ENCODE results near the gene HDAC4. TPM values are rescaled to one million over a fixed set of nuclear protein-coding genes. Genes with fewer than 3 reads are reported as not detected.

HDAC4 gene
- total RNA-seq, 1 donor from 2014 or later, result 44.7 TPM

DNA sequence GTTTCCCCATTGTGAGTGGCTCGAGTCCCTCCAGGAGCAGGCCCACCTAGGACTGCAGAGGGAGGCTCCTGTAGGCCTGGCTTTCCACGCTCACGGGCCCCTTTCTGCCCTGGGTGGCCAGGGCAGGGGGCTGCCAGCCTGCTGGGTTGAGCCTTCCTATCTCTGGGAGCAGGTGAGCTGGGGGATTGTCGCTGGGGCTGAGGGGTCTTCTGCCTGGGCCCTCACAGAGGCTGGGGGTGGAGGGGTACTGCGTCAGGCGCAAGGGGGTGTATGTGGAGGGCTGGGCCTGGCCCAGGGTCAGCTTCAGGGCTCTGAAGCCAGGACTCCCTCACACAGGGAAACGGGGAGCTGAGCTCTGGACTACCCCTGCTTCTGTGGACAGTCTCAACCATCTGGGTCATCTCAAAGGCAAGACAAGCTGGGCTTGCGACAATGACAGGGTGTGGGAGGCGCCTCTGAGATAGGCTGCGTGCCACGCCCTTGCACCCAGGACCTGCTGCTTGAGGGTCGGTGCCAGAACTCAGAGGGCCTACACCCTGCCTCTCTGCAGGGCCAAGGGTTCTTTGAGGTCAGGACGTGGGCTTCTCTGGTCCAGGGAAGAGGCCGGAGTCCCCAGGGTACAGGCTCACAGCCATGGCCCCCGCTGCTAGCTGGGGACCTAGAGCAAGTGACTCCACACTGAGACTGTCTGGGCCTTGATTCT, 346.9 kb downstream of the HDAC4 start:
- H3K9me3 Mint-ChIP-seq, result no peaks in the 10 kb centered on the region
- no peak overlapping the region for H3K27ac Mint-ChIP-seq
- H3K27me3 Mint-ChIP-seq, result no peaks in the 10 kb centered on the region
- no peak for DNase-seq
- H3K4me3 Mint-ChIP-seq, result no peak overlapping the region
- H3K4me1 Mint-ChIP-seq, result no peaks in the 10 kb centered on the region
- intact Hi-C loops (cut with micrococcal nuclease), result no loop called here
- H3K36me3 Mint-ChIP-seq (ENCODE audit: low read depth), result peaks cover 18% of the 10 kb centered on the region

GRCh38 chr2:239052798-239053665, 347.8 kb downstream of the HDAC4 start:
- Mint-ChIP-seq H3K36me3 (ENCODE audit: low read depth) (peaks cover 18% of the 10 kb centered on the region), H3K4me3 (no peak overlapping the region), H3K27ac (no peak overlapping the region), H3K9me3 (no peaks in the 10 kb centered on the region), H3K4me1 (no peaks in the 10 kb centered on the region), H3K27me3 (no peaks in the 10 kb centered on the region)
- intact Hi-C loops (cut with micrococcal nuclease), result no loop called here
- DNase-seq, result no peak

- intact Hi-C loops (cut with micrococcal nuclease), result no loop called here
- peaks cover 18% of the 10 kb centered on the region for H3K36me3 Mint-ChIP-seq (ENCODE audit: low read depth)
- DNase-seq, result no peak
Observed at GRCh38 chr2:239051891-239052445, 348.9 kb downstream of the HDAC4 start.

GRCh38 chr2:239050252-239050649, 350.6 kb downstream of the HDAC4 start:
- H3K27me3 Mint-ChIP-seq, result no peaks in the 10 kb centered on the region
- DNase-seq, result no peak
- intact Hi-C loops (cut with micrococcal nuclease), result no loop called here
- no peak overlapping the region for H3K27ac Mint-ChIP-seq
- no peaks in the 10 kb centered on the region for H3K4me1 Mint-ChIP-seq
- H3K4me3 Mint-ChIP-seq, result no peak overlapping the region
- peaks cover 17% of the 10 kb centered on the region for H3K36me3 Mint-ChIP-seq (ENCODE audit: low read depth)
- H3K9me3 Mint-ChIP-seq, result no peaks in the 10 kb centered on the region

More at GRCh38 chr2:239051891-239052445, 348.9 kb downstream of the HDAC4 start:
- Mint-ChIP-seq H3K4me1 (no peaks in the 10 kb centered on the region), H3K27me3 (no peaks in the 10 kb centered on the region), H3K9me3 (no peaks in the 10 kb centered on the region), H3K4me3 (no peak overlapping the region), H3K27ac (no peak overlapping the region)

GRCh38 chr2:239049421-239050251, 351.2 kb downstream of the HDAC4 start:
- H3K4me1 Mint-ChIP-seq, result no peaks in the 10 kb centered on the region
- intact Hi-C loops (cut with micrococcal nuclease), result no loop called here
- no peaks in the 10 kb centered on the region for H3K9me3 Mint-ChIP-seq
- no peak for DNase-seq
- no peak overlapping the region for H3K4me3 Mint-ChIP-seq
- no peaks in the 10 kb centered on the region for H3K27me3 Mint-ChIP-seq
- H3K27ac Mint-ChIP-seq, result no peak overlapping the region
- H3K36me3 Mint-ChIP-seq (ENCODE audit: low read depth), result peaks cover 13% of the 10 kb centered on the region

DNA sequence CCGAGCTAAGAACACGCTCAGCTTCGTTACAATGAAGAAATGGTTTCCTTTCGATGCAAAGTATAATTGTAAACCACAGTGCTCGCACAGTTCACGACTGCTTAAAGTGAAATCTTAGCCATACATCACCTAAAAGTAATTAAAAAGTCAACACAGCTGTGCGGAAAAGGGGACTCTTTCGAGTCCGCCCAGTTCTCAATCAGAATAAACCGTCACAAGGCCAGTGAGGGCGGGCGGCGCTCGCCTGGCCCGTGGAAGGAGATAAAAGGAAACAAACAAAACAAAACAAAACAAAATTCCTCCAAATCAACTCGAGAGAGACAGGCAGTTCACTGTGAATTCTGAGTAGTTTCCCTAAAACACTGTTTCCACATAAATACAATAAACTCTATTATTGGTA, 352.1 kb downstream of the HDAC4 start:
- H3K4me1 Mint-ChIP-seq, result no peaks in the 10 kb centered on the region
- H3K36me3 Mint-ChIP-seq (ENCODE audit: low read depth), result peaks cover 11% of the 10 kb centered on the region
- DNase-seq, result no peak
- H3K9me3 Mint-ChIP-seq, result no peaks in the 10 kb centered on the region
- no peaks in the 10 kb centered on the region for H3K27me3 Mint-ChIP-seq
- no peak overlapping the region for H3K4me3 Mint-ChIP-seq
- no peak overlapping the region for H3K27ac Mint-ChIP-seq
- intact Hi-C loops (cut with micrococcal nuclease), result no loop called here

DNA sequence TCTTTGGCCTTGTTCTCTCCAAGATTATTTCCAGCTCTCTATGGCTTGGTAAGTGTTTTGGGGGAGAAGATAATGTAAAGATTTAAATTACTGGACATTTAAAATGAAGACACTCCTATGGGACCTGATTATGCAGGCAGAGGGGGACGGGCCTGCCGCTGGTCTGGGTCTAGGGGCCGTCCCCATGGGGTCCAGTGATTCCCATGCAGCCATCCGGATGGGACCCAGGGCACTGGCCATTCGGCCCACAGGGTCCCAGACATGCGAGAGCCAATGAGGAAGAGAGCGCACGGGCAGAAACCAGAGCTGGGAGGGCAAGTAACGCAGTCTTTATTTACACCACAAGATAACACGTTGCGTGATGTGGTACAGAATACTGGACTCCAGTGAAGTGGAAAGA, 353.0 kb downstream of the HDAC4 start:
- no peak overlapping the region for H3K4me3 Mint-ChIP-seq
- intact Hi-C loops (cut with micrococcal nuclease), result no loop called here
- no peaks in the 10 kb centered on the region for H3K4me1 Mint-ChIP-seq
- no peak for DNase-seq
- peaks cover 7% of the 10 kb centered on the region for H3K36me3 Mint-ChIP-seq (ENCODE audit: low read depth)
- no peaks in the 10 kb centered on the region for H3K27me3 Mint-ChIP-seq
- H3K27ac Mint-ChIP-seq, result no peak overlapping the region
- no peaks in the 10 kb centered on the region for H3K9me3 Mint-ChIP-seq

DNA sequence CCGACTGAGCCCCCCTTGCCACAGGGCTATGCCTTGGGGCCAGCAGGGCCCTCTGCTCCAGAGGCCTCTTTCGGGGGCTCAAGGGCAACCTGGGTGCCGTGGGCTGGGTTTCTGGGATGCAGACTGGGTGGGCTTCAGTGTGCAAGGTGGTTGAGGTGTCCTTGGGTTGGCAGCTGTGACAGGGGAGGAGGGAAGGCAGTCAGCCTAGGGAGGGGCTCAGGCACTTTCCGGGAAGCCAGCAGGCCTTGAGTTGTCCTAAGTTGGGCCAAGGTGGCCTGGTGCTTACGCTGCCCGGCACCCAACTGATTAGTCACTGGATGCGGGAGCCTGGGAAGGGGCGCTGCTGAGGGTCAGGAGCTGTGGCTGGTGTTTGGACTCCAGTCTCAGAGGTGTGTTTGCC, 353.4 kb downstream of the HDAC4 start:
- H3K4me1 Mint-ChIP-seq, result no peaks in the 10 kb centered on the region
- intact Hi-C loops (cut with micrococcal nuclease), result no loop called here

GRCh38 chr2:239046822-239047221, 354.0 kb downstream of the HDAC4 start:
- no peaks in the 10 kb centered on the region for H3K9me3 Mint-ChIP-seq
- no peak for DNase-seq
- intact Hi-C loops (cut with micrococcal nuclease), result no loop called here
- no peaks in the 10 kb centered on the region for H3K27me3 Mint-ChIP-seq
- H3K36me3 Mint-ChIP-seq (ENCODE audit: low read depth), result peaks cover 3% of the 10 kb centered on the region
- no peaks in the 10 kb centered on the region for H3K4me1 Mint-ChIP-seq
- no peak overlapping the region for H3K27ac Mint-ChIP-seq
- no peak overlapping the region for H3K4me3 Mint-ChIP-seq

More for the DNA sequence above, 353.4 kb downstream of the HDAC4 start:
- Mint-ChIP-seq H3K9me3 (no peaks in the 10 kb centered on the region), H3K4me3 (no peak overlapping the region), H3K27me3 (no peaks in the 10 kb centered on the region), H3K36me3 (ENCODE audit: low read depth) (peaks cover 5% of the 10 kb centered on the region), H3K27ac (no peak overlapping the region)
- no peak for DNase-seq

DNA sequence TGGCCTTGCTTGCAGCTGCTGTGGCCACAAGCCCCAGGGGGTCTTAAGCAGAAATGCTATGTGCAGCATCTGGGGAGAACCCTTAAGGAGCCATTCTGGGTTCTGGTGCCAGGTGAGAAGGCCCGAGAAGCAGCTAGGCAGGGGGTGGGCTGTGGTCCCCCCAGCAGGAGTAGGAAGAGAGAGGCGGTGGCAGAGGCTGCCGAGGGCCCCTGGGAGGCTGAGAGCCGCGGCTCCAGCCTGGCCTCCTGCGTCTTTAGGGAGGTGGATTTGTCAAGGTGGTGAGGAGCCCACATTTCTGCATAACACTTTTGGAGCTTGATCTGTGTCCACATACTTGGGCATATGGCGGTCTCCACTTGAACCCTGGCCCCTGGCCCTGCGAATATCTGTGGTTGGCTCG, 356.5 kb downstream of the HDAC4 start:
- no peaks in the 10 kb centered on the region for H3K4me1 Mint-ChIP-seq
- no peaks in the 10 kb centered on the region for H3K36me3 Mint-ChIP-seq (ENCODE audit: low read depth)
- no peak for DNase-seq
- no peak overlapping the region for H3K27ac Mint-ChIP-seq
- no peaks in the 10 kb centered on the region for H3K27me3 Mint-ChIP-seq
- no peaks in the 10 kb centered on the region for H3K9me3 Mint-ChIP-seq
- intact Hi-C loops (cut with micrococcal nuclease), result no loop called here
- no peak overlapping the region for H3K4me3 Mint-ChIP-seq

GRCh38 chr2:239043326-239043725, 357.5 kb downstream of the HDAC4 start:
- Mint-ChIP-seq H3K4me3 (no peak overlapping the region), H3K27me3 (no peaks in the 10 kb centered on the region), H3K4me1 (no peaks in the 10 kb centered on the region), H3K9me3 (no peaks in the 10 kb centered on the region), H3K36me3 (ENCODE audit: low read depth) (no peaks in the 10 kb centered on the region), H3K27ac (no peak overlapping the region)
- no peak for DNase-seq
- intact Hi-C loops (cut with micrococcal nuclease), result no loop called here

DNA sequence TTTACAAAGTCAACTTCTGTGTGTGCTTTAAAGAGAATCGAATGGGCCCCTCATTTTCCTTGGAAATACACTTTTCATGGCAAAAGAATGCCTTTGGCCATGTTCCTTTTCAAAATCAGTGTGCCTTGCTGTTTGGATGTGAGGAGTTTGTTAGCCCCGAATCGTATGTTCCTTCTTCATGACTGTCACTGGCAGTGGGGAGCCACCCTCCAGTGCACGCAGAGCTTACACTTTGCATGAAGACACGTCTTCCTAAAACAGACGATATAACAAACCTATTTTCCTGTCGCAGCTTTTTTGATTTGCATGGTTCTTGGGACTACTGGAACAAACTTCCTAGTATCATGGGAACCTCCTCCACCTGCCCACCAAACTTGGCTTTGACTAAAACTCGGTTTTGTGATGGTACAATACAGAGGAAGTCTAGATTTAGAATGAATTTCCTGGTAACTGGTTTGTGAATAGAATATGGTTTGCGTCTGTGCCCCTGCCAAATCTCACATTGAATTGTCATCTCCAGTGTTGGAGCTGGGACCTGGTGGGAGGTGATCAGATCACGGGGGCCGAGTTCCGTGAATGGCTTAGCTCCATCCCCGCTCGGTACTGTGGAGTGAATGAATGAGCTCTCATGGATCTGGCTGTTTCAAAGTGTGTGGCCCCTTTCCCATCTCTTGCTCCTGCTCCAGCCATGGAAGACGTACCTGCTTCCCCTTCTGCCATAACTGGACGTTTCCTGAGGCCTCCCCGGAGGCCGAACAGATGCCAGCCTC, 358.1 kb downstream of the HDAC4 start:
- DNase-seq, result no peak
- no peaks in the 10 kb centered on the region for H3K27me3 Mint-ChIP-seq
- intact Hi-C loops (cut with micrococcal nuclease), result no loop called here

DNA sequence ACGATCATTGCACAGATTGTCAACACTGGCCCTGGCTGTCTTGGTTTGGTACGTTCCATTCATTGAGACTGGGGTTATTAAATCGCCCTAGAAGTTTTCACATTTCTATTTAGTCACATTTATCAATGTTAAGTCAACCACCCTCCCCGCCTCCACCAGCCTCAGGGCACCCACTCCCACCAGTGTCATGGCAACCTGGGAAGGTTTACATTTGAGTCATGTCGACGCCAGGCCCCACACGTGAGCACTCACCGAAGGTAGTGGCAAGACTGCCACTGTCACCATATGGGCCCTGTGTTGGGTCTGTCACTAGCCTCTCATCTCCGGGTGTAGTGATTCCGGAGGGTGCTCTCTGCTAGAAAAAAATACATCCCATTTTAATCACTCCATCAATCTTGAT, 358.8 kb downstream of the HDAC4 start:
- H3K4me1 Mint-ChIP-seq, result no peaks in the 10 kb centered on the region
- intact Hi-C loops (cut with micrococcal nuclease), result no loop called here
- no peaks in the 10 kb centered on the region for H3K9me3 Mint-ChIP-seq
- H3K4me3 Mint-ChIP-seq, result no peak overlapping the region
- no peaks in the 10 kb centered on the region for H3K27me3 Mint-ChIP-seq
- DNase-seq, result no peak
- H3K36me3 Mint-ChIP-seq (ENCODE audit: low read depth), result no peaks in the 10 kb centered on the region
- no peak overlapping the region for H3K27ac Mint-ChIP-seq

More for the DNA sequence above, 358.1 kb downstream of the HDAC4 start:
- H3K27ac Mint-ChIP-seq, result no peak overlapping the region
- H3K4me3 Mint-ChIP-seq, result no peak overlapping the region
- no peaks in the 10 kb centered on the region for H3K4me1 Mint-ChIP-seq
- H3K36me3 Mint-ChIP-seq (ENCODE audit: low read depth), result no peaks in the 10 kb centered on the region
- H3K9me3 Mint-ChIP-seq, result no peaks in the 10 kb centered on the region
